Activated CD8-positive, alpha-beta memory T cell treated with anti-CD3 and anti-CD28 coated beads, Interleukin-2, amount 50 U/mL, for 48 hours (primary cell): Measurements from ENCODE around the gene SURF4.

ENCODE experiments used
- DNase-seq: peaks from one replicate; pipeline ENCODE4 v3.0.0-alpha.2; 2020

SURF4 gene

GRCh38 chr9:133371261-133371711 lies 4.6 kb downstream of the SURF4 start:
- DNase-seq: peak; percentile 86

DNA sequence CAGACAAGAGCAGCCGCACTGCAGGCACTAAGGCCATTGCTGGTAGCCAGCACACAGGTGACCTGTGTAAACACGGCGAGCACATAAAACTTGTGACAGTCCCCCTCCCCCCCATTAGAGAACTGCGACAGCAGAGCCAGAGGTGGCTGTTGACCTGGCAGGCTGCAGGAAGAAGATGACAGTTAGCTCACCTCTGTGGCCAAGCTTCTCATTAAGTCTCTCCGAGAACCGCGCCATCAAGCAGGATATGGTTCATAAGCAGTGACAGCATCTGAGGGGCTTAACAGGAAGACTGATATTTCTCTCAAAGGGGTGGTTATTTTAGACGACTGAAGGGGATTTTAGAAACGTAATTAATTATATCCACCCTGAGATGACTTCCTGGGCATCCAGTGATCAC lies 5.2 kb downstream of the SURF4 start:
- DNase-seq: peak; percentile 64

DNA sequence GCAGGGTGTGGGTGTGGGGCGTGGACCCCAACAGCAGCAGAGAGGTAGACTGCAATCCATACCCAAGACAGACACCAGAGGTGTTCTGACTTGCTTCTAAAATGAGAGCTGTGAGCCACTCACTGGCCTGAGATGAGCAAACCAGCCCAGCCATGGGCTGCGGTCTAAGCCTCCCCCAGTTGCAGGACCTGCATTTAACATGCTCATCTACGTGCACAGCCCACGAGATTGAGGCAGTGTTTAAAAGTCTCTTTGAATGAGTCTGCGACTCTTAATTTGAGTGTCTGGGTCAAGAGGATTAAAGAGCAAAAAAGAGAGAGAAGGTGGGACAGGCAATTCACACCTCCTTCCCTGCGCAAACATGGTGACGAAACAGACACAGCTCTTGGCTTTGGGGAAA lies 5.9 kb downstream of the SURF4 start:
- peak; percentile 64 for DNase-seq

DNA sequence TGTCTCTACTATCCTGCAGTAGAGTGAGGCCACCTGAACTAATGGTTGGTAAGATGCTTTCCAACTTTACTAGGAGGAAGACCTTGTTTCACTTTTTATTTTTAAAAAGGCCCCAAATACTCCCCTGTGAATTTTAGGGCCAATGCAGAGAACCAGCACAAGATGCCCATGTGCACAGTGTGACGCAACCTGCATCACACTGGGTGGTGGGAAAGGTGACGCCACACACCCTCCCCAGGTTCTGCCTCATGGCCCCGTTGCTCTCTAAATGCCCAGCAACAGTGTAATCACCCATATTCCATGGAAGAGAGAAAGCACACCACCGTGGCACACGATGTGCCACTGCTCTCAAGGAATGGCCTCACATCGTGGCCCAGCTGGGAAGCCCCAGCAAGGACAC lies 6.4 kb downstream of the SURF4 start:
- no peak for DNase-seq

DNA sequence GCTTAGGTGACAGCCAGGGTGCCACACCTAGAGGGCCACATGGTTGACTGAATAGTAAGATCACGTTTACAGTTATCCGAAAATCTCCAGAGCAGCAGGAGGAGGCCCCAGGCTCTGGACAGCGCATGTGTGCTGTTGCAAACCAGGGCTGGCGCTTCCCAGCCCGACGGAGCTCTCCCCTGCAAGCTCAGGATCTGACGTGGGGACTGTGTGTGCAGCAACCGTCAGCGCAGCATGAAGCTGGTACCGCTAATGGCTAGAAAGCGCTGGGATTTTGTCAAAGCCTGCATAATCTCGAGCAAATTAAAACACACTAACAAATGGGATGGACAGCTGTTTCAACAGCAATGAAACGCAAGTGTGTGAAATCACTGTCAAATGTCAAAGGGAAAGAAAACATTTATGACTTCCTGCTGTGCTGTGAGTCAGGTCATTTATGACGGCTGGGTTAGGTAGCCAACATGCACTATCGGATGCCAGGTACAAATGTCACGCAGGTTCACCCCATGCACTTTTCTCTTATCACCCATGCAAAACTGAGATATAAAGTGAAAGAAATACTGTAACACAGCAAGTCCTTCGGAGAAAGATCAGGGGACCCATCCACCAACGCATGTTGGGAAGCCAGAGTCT lies 7.5 kb downstream of the SURF4 start:
- no peak for DNase-seq

DNA sequence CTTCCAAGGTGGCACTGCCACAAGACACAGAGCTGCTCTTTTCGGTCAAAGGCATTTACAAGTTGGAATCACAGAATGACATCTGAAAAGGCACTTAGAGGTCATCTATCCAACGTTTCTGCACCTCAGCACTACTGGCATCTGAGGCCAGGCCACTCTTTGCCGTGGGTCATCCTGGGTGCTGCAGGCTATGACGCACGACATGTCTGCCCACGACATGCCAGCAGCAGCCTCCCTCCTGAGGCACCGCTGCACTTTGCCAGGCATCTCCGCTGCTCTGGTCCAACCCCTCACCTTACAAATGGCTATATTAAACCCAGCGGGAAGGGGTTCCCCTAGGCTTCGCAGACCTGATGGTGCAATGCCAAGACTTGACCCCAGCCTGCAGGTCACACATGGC lies 8.1 kb downstream of the SURF4 start:
- no peak for DNase-seq

DNA sequence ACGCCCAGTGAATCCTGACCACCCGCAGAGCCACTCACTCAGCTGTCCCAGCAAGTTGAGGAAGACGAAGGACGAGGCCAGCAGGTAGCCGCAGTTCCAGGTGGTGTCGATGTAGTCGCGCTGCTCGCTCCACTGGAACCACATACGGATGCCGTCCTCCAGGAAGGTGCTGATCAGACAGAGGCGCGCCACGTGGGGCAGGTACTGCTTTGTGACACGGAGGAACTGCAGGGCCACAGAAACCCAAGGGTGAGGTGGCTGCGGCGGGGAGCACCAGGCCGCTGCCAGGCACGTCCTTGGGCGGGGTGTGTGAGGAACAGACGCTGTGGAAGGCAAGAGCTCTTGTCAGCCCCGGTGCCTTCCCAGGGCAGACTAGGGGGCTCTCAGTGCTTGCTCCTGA lies 8.6 kb downstream of the SURF4 start:
- DNase-seq: no peak

- no peak for DNase-seq
Measured at GRCh38 chr9:133366435-133366834, 9.4 kb downstream of the SURF4 start.

GRCh38 chr9:133362359-133363044 lies 13.4 kb downstream of the SURF4 start:
- no peak for DNase-seq

GRCh38 chr9:133361507-133362092 lies 14.3 kb downstream of the SURF4 start:
- DNase-seq: no peak

- no peak for DNase-seq
Measured at GRCh38 chr9:133360400-133361393, 15.2 kb downstream of the SURF4 start.

DNA sequence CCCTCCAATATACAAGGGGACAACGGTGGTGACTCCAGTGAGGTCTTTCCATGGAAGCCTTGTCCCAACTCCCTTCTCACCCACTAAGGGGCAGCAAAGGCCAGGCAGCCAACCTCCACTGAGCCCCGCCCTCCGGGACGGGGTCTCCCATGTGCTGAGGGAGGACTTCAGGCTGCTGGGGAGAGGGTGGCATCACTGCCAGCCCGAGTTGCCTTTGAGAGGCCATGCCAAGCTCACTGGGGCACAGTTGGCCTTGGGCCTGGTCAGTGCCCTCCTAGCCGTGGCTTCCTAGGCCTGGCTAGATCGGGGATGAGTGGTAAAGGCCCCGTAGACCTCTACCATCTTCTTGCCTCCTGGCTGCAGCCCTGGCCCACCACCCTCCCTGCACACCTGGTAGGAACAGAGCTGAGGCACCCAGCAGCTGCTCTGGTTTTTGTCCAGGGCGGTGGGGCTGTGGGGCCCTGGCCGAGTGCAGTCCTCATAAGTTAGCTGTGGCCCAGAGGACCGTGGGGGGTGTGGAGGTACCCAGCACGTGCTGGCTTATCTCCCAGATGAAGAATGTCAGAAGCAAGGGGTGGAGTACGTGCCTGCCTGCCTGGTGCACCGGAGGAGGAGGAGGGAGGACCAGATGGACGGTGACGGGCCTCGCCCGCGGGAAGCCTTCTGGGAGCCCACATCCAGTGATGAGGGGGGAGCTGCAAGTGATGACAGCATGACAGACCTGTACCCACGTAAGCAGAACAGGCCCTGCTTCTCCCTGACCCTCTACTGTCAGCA lies 16.3 kb downstream of the SURF4 start:
- no peak for DNase-seq

DNA sequence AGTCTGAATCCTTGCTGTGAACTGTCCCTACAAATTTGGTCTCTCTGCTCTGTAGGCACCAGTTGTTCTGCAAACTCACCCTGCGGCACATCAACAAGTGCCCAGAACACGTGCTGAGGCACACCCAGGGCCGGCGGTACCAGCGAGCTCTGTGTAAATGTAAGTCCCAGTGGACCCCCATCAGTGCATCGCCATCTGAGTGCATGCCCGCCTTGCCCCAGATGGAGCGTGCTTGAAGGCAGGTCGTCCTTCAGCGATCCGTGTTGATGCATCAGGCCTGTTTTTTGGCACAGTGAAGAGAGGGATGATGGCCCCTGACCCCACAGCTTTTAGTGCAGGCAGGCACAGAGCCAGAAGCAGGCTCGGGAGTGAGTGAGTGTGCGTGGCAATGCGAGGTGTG lies 18.2 kb downstream of the SURF4 start:
- no peak for DNase-seq

GRCh38 chr9:133356391-133357091 lies 19.3 kb downstream of the SURF4 start, which contains the start of the genes SURF1 and SURF2:
SURF1 (minus strand) TSS chr9:133356487; CDS start chr9:133356453, 34 bp downstream.
SURF2 (plus strand) TSS chr9:133356550; CDS start chr9:133356593, 43 bp downstream.
- DNase-seq: peak; percentile 93

GRCh38 chr9:133355881-133356357 lies 19.9 kb downstream of the SURF4 start:
- DNase-seq: no peak

GRCh38 chr9:133354766-133355165 lies 21.1 kb downstream of the SURF4 start:
- no peak for DNase-seq

DNA sequence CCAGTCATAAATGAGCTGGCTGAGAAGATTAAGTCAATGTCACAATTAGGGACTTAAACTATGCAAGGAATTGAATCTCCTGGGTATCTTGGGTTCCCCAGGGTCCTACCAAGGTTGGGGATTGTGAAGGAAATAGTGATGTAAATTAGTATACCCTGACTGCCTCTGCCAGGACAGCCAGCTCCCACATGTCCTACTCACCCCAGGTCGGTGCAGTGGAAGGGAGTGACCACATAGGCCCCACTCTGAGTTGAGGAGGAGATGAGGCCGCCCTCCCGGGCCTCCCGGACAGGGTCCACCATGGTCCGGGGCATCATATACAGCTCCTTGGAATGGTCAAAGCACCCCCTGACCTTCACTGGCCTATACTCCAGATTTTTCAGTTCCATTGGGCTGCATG lies 22.3 kb downstream of the SURF4 start:
- no peak for DNase-seq

DNA sequence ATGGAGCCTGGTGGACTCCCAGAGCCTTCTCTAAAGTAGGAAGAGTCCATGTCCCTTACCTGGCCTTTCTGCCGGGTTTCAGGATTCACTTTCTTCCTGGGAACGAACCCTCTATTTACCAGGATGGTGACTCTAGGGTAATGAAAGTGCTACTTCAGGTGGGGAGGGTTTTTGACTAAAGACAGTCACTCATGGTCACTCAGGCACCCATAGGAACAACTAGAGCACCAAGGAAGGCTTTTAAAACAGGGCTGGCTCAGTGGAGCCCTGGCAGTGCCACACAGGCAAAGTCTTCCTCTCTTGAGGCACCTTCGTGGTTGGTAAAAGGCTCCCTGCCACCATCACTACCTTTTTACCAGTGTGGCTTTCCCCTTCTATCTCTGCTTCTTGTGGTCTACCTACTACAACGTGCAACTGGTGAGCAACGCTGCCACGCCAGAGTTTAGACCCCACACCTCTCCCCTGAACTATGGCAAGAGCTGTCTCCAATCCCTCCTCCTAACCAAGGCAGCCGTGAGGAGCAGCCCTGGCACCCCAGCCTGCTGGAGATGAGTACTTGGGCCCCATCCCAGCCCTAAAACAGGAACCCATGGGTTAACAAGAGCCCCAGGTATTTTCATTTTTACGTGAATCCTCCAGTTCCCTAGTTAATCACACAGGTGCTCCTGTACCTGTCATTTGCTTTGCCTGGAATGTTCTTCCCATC lies 23.1 kb downstream of the SURF4 start:
- peak; percentile 71 for DNase-seq

- DNase-seq: peak; percentile 81
Measured at GRCh38 chr9:133351908-133352634, 23.8 kb downstream of the SURF4 start.

DNA sequence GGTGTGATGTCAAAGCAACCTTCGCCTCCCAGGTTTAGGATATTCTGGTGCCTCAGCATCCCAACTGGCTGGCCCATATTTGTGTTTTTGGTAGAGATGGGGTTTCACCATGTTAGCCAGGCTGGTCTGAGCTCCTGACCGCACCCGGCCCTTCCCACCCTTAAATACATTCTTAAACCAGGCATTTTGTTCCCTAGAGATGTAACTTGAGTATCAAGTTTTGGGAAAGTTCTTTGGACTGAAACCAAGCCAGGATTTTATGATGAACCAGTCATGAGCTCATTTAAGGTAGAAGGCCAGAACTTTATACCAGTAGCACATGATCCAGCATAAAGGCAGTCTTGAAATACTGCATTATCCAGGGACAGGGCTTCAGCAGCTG lies 24.3 kb downstream of the SURF4 start:
- DNase-seq: no peak
